Psoas muscle (tissue), 8 donors: ENCODE results near the gene BRWD1. TPM values are rescaled to one million over a fixed set of nuclear protein-coding genes. Genes with fewer than 3 reads are reported as not detected.

Experiments
- ATAC-seq, 4 donors: fragments of 200-7000 bp; cut with Tn5 transposase; one replicate each; pipeline ENCODE4 v1.9.1; 2020; ENCODE audit warnings: moderate library complexity in 3 of 4, mild to moderate bottlenecking in 2 of 4
- DNase-seq, 2 donors: peaks; one replicate each; pipeline ENCODE4 v3.0.0-alpha.2; 2020
- H3K27ac ChIP-seq: fragments of 200-600 bp; one replicate; pipeline ENCODE4 v1.8.0; 2022
- H3K27me3 ChIP-seq, 3 donors: fragments of 200-600 bp in 1 of 3; one replicate each; pipeline versions ENCODE4 v1.6.1 to v1.8.0; 2013 to 2022; ENCODE audit warnings: low read length in 2 of 3, mild to moderate bottlenecking in 2 of 3, moderate library complexity in 1 of 3; ENCODE audit not compliant: insufficient read depth in 3 of 3
- H3K36me3 ChIP-seq, 2 donors: fragments of 200-600 bp in 1 of 2; one replicate each; pipeline versions ENCODE4 v1.6.1 to v1.8.0; 2013 to 2022; ENCODE audit warnings: low read depth in 1 of 2, mild to moderate bottlenecking in 1 of 2, moderate library complexity in 1 of 2; ENCODE audit not compliant: insufficient read depth in 1 of 2
- H3K4me1 ChIP-seq: fragments of 200-600 bp; one replicate; pipeline ENCODE4 v1.8.0; 2022
- H3K4me3 ChIP-seq: fragments of 200-600 bp; one replicate; pipeline ENCODE4 v1.8.0; 2022; ENCODE audit warnings: mild to moderate bottlenecking
- H3K9me3 ChIP-seq: fragments of 200-600 bp; one replicate; pipeline ENCODE4 v1.8.0; 2022
- CTCF ChIP-seq: fragments of 200-600 bp; IDR thresholded peaks from one replicate; pipeline ENCODE4 v1.8.0; 2022; ENCODE audit warnings: antibody characterized with exemption
- WGBS, 3 donors: extraction: QIAGEN DNeasy Blood & Tissue Kit; methylation state at CpG; one replicate each; pipeline versions ENCODE4 v1.1.6 to v1.1.7; 2013; 5-methylcytosine and 5-hydroxymethylcytosine counted together
- intact Hi-C, 2 donors: fragments of 100-400 bp; cut with DNase I; formaldehyde crosslinking; loops; one replicate each; pipeline versions ENCODE4 v1.11.0 to v1.14.2; 2022
- polyA plus RNA-seq, 3 donors: library from polyadenylated mRNA; stranded (reverse); fragments of 200-250 nt; gene quantifications; one replicate each; pipeline ENCODE4 v1.2.3, GENCODE V29; 2013
- total RNA-seq, 4 donors: library from RNA; stranded (reverse); fragmentation: NEBNext Ultra II Directional in 2 of 4; extraction: Animal tissue kit (Norgen Biotek cat#: 25700) in 2 of 4; gene quantifications; one replicate each; pipeline versions ENCODE4 v1.2.1 to v1.2.4, GENCODE V29; 2021 to 2023
- donor health status: healthy with polysubstance abuse.
- donor health status: DM: no; HTN: no; CAD: no; lungs with moderate emphysema.
- donor health status: Bipolar disorder and iron deficiency.
- donor health status: healthy.
- donor health status: DM: yes; HTN: yes; CAD: no.
- donor health status: DM: no; HTN: no; CAD: no.
- donor health status: DM: no; HTN: no; CAD: no.
- donor health status: DM: yes; HTN: yes; CAD: no.

The BRWD1 gene
- total and polyA plus RNA-seq, 7 donors = 12.6 to 33.0 (median 30.2) TPM

GRCh38 chr21:39153842-39154241 lies 159.6 kb downstream of the BRWD1 start:
- H3K4me3 ChIP-seq = no peak overlapping the region
- H3K9me3 ChIP-seq = no peaks in the 10 kb centered on the region
- H3K4me1 ChIP-seq = peaks cover 4% of the 10 kb centered on the region
- intact Hi-C loops = no loop called here
- ATAC-seq (peak in 3 of 4 donors; percentile 14 to 36 (median 19)), DNase-seq (no peak)
- WGBS, 3 donors = 59 to 73% (median 63%) methylated on average over 2 of the region's 2 CpGs
- no peaks in the 10 kb centered on the region for H3K36me3 ChIP-seq
- H3K27me3 ChIP-seq = no peaks in the 10 kb centered on the region
- no peak for TF ChIP-seq CTCF
- H3K27ac ChIP-seq = no peak overlapping the region

- no peak overlapping the region for H3K27ac ChIP-seq
- peaks cover 4% of the 10 kb centered on the region for H3K4me1 ChIP-seq
- ATAC-seq (peak; percentile 81 to 92 (median 87)), DNase-seq (no peak)
- H3K4me3 ChIP-seq = no peak overlapping the region
- no peaks in the 10 kb centered on the region for H3K36me3 ChIP-seq
- intact Hi-C loops = no loop called here
- TF ChIP-seq CTCF = peak; percentile 42
- no peaks in the 10 kb centered on the region for H3K9me3 ChIP-seq
- WGBS, 3 donors = 72 to 91% (median 80%) methylated on average over 2 of the region's 2 CpGs
- H3K27me3 ChIP-seq = no peaks in the 10 kb centered on the region
Observed at GRCh38 chr21:39153373-39153772, 160.1 kb downstream of the BRWD1 start.

- Histone ChIP-seq H3K36me3 (no peaks in the 10 kb centered on the region), H3K27ac (no peak overlapping the region), H3K4me3 (no peak overlapping the region), H3K27me3 (no peaks in the 10 kb centered on the region), H3K9me3 (no peaks in the 10 kb centered on the region), H3K4me1 (peaks cover 4% of the 10 kb centered on the region)
- no peak for DNase-seq
- TF ChIP-seq CTCF = no peak
- intact Hi-C loops = no loop called here
- ATAC-seq = no peak
- 84 to 94% (median 88%) methylated on average over 2 of the region's 2 CpGs for WGBS, 3 donors
Observed at GRCh38 chr21:39152271-39152670, 161.2 kb downstream of the BRWD1 start.

GRCh38 chr21:39150877-39151276 lies 162.6 kb downstream of the BRWD1 start:
- H3K36me3 ChIP-seq = no peaks in the 10 kb centered on the region
- H3K4me3 ChIP-seq = no peak overlapping the region
- DNase-seq = no peak
- ATAC-seq = no peak
- no peak for TF ChIP-seq CTCF
- no peaks in the 10 kb centered on the region for H3K9me3 ChIP-seq
- H3K27me3 ChIP-seq = no peaks in the 10 kb centered on the region
- H3K27ac ChIP-seq = no peak overlapping the region
- peaks cover 4% of the 10 kb centered on the region for H3K4me1 ChIP-seq
- intact Hi-C loops = no loop called here

GRCh38 chr21:39150316-39150715 lies 163.1 kb downstream of the BRWD1 start:
- Histone ChIP-seq H3K27ac (no peak overlapping the region), H3K9me3 (no peaks in the 10 kb centered on the region), H3K4me1 (peaks cover 4% of the 10 kb centered on the region), H3K4me3 (no peak overlapping the region), H3K27me3 (no peaks in the 10 kb centered on the region), H3K36me3 (no peaks in the 10 kb centered on the region)
- TF ChIP-seq CTCF = no peak
- intact Hi-C loops = no loop called here
- ATAC-seq (no peak), DNase-seq (no peak)
- 93 to 97% (median 93%) methylated on average over 6 of the region's 6 CpGs for WGBS, 3 donors
